GM23248 (cell line): ENCODE measurements around the gene MRPL20.

Experiments
- EZH2 ChIP-seq: fragments of 200-600 bp; sonication (generic); IDR thresholded peaks from 2 replicates; pipeline ENCODE4 v1.6.1; 2018; ENCODE audit warnings: antibody characterized with exemption, mild to moderate bottlenecking; ENCODE audit not compliant: insufficient read depth, poor library complexity, severe bottlenecking
- EZH2phosphoT487 ChIP-seq: fragments of 200-600 bp; sonication (generic); IDR thresholded peaks from 2 replicates; pipeline ENCODE4 v1.6.1; 2018; ENCODE audit warnings: antibody characterized with exemption, moderate library complexity, mild to moderate bottlenecking, low read depth; ENCODE audit not compliant: insufficient read depth

GRCh38 chr1:1354271-1355247 is 52.5 kb downstream of the MRPL20 start:
- TF ChIP-seq EZH2 (no peak), EZH2phosphoT487 (no peak)
